Sigmoid colon (tissue), 7 donors: ENCODE data around the gene BTG2. TPM values are rescaled to one million over a fixed set of nuclear protein-coding genes. Genes with fewer than 3 reads are reported as not detected.

Experiments used
- DNase-seq: peaks from one replicate; pipeline ENCODE4 v3.0.0-alpha.2; 2019
- H3K27ac ChIP-seq, 4 donors: fragments of 200-600 bp; sonication (generic); one replicate each; pipeline ENCODE4 v1.5.1; 2016 to 2019; ENCODE audit warnings: mild to moderate bottlenecking in 1 of 4
- H3K27me3 ChIP-seq, 3 donors: fragments of 200-600 bp; sonication (generic); one replicate each; pipeline ENCODE4 v1.5.1; 2019; ENCODE audit warnings: mild to moderate bottlenecking in 1 of 3
- H3K36me3 ChIP-seq, 4 donors: fragments of 200-600 bp; sonication (generic); one replicate each; pipeline ENCODE4 v1.5.1; 2016 to 2019
- H3K4me1 ChIP-seq, 4 donors: fragments of 200-600 bp; sonication (generic); one replicate each; pipeline ENCODE4 v1.5.1; 2017 to 2019
- H3K4me3 ChIP-seq, 4 donors: fragments of 200-600 bp; sonication (generic); one replicate each; pipeline ENCODE4 v1.5.1; 2017 to 2019; ENCODE audit warnings: mild to moderate bottlenecking in 2 of 4, moderate library complexity in 1 of 4
- H3K9me3 ChIP-seq, 4 donors: fragments of 200-600 bp in 3 of 4; sonication (generic) in 3 of 4; one replicate each; pipeline versions ENCODE4 v1.5.1 to v1.6.1; 2013 to 2019
- CTCF ChIP-seq, 4 experiments: fragments of 450-650 bp in 3 of 4; fragments of 200-600 bp in 1 of 4; IDR thresholded peaks; one replicate each; pipeline ENCODE4 v1.5.1; 2016 to 2019; ENCODE audit warnings: antibody characterized with exemption in 4 of 4, mild to moderate bottlenecking in 3 of 4, moderate library complexity in 2 of 4
- EP300 ChIP-seq, 4 donors: sonication (generic); formaldehyde crosslinking; IDR thresholded peaks; one replicate each; pipeline ENCODE4 v1.6.1; 2017; ENCODE audit warnings: antibody characterized with exemption in 4 of 4
- POLR2A ChIP-seq, 2 donors: fragments of 450-650 bp; IDR thresholded peaks; one replicate each; pipeline ENCODE4 v1.6.1; 2016; ENCODE audit warnings: antibody characterized with exemption in 2 of 2, mild to moderate bottlenecking in 2 of 2, moderate library complexity in 2 of 2
- POLR2AphosphoS5 ChIP-seq, 4 donors: sonication (generic); formaldehyde crosslinking; IDR thresholded peaks; one replicate each; pipeline ENCODE4 v1.6.1; 2017; ENCODE audit warnings: antibody characterized with exemption in 4 of 4
- WGBS, 2 donors: extraction: QIAGEN DNeasy Blood & Tissue Kit; methylation state at CpG; one replicate each; pipeline ENCODE4 v1.1.7; 2013; 5-methylcytosine and 5-hydroxymethylcytosine counted together
- intact Hi-C: fragments of 100-400 bp; cut with DNase I; formaldehyde crosslinking; loops from one replicate; pipeline ENCODE4 v1.15.1; 2023
- polyA plus RNA-seq, 3 donors: library from polyadenylated mRNA; stranded (reverse); fragments of 200-250 nt; gene quantifications; one replicate each; pipeline ENCODE4 v1.2.3, GENCODE V29; 2013
- total RNA-seq, 4 donors: library from RNA; depleted of rRNA; stranded (reverse); fragments of >200 nt; gene quantifications; one replicate each; pipeline ENCODE4 v1.1.0, GENCODE V29; 2016
- donor health status: healthy with polysubstance abuse.
- donor health status: Bipolar disorder and iron deficiency.
- donor health status: healthy.

The BTG2 gene
- total and polyA plus RNA-seq, 7 donors, result 37.2 to 397 (median 81.0) TPM

GRCh38 chr1:203270448-203270847 is 34.9 kb upstream of the BTG2 start:
- TF ChIP-seq POLR2AphosphoS5 (IDR thresholded peaks at IDR 0.05), result no peak
- no peak for TF ChIP-seq CTCF (IDR thresholded peaks at IDR 0.05)
- TF ChIP-seq POLR2A (IDR thresholded peaks at IDR 0.05), result no peak
- TF ChIP-seq EP300 (IDR thresholded peaks at IDR 0.05), result no peak
- WGBS, 2 donors, result 75 to 92% methylated on average over 4 of the region's 4 CpGs
- Histone ChIP-seq H3K9me3 (no peaks in the 10 kb centered on the region), H3K36me3 (no peaks in the 10 kb centered on the region), H3K27me3 (no peaks in the 10 kb centered on the region), H3K4me1 (peaks cover 0 to 50% (median 36%) of the 10 kb centered on the region in 4 donors), H3K27ac (peak overlapping the region in 1 of 4 donors; percentile 29), H3K4me3 (no peak overlapping the region)
- DNase-seq, result no peak
- intact Hi-C loops, result loop anchor here (2.0 to 10.0 kb wide), 2 partner anchors 216 to 434 kb away; no protein-coding TSS in a partner anchor

- H3K27me3 ChIP-seq, result no peaks in the 10 kb centered on the region
- H3K4me3 ChIP-seq, result no peak overlapping the region
- H3K4me1 ChIP-seq, result peaks cover 0 to 57% (median 43%) of the 10 kb centered on the region in 4 donors
- 29 to 39% methylated on average over 8 of the region's 8 CpGs for WGBS, 2 donors
- no peaks in the 10 kb centered on the region for H3K36me3 ChIP-seq
- intact Hi-C loops, result loop anchor here (2.0 to 10.0 kb wide), 2 partner anchors 216 to 434 kb away; no protein-coding TSS in a partner anchor
- peak overlapping the region in 1 of 4 donors; percentile 29 for H3K27ac ChIP-seq
- peak; percentile 93 for DNase-seq
- H3K9me3 ChIP-seq, result no peaks in the 10 kb centered on the region
- TF ChIP-seq CTCF (IDR thresholded peaks at IDR 0.05) (no peak), POLR2AphosphoS5 (IDR thresholded peaks at IDR 0.05) (peak in 1 of 4 donors; percentile 44), POLR2A (IDR thresholded peaks at IDR 0.05) (no peak), EP300 (IDR thresholded peaks at IDR 0.05) (no peak)
Measured at GRCh38 chr1:203271018-203271743, 34.1 kb upstream of the BTG2 start.

- peaks cover 0 to 66% (median 53%) of the 10 kb centered on the region in 4 donors for H3K4me1 ChIP-seq
- H3K9me3 ChIP-seq, result no peaks in the 10 kb centered on the region
- no peak overlapping the region for H3K4me3 ChIP-seq
- no peak for DNase-seq
- H3K27ac ChIP-seq, result peak overlapping the region in 1 of 4 donors; percentile 98
- WGBS, 2 donors, result 30 to 68% methylated on average over 6 of the region's 6 CpGs
- no peaks in the 10 kb centered on the region for H3K36me3 ChIP-seq
- no peak for TF ChIP-seq POLR2A (IDR thresholded peaks at IDR 0.05)
- no peak for TF ChIP-seq POLR2AphosphoS5 (IDR thresholded peaks at IDR 0.05)
- TF ChIP-seq EP300 (IDR thresholded peaks at IDR 0.05), result no peak
- TF ChIP-seq CTCF (IDR thresholded peaks at IDR 0.05), result no peak
- intact Hi-C loops, result loop anchor here (2.0 to 10.0 kb wide), 3 partner anchors 169 to 433 kb away; no protein-coding TSS in a partner anchor
- no peaks in the 10 kb centered on the region for H3K27me3 ChIP-seq
Measured at GRCh38 chr1:203271962-203272632, 33.2 kb upstream of the BTG2 start.

- no peaks in the 10 kb centered on the region for H3K9me3 ChIP-seq
- 20 to 30% methylated on average over 17 of the region's 17 CpGs for WGBS, 2 donors
- H3K4me1 ChIP-seq, result peaks cover 0 to 70% (median 56%) of the 10 kb centered on the region in 4 donors
- peak overlapping the region in 1 of 4 donors; percentile 31 for H3K4me3 ChIP-seq
- no peak for TF ChIP-seq EP300 (IDR thresholded peaks at IDR 0.05)
- no peak for TF ChIP-seq CTCF (IDR thresholded peaks at IDR 0.05)
- TF ChIP-seq POLR2A (IDR thresholded peaks at IDR 0.05), result no peak
- TF ChIP-seq POLR2AphosphoS5 (IDR thresholded peaks at IDR 0.05), result no peak
- no peak for DNase-seq
- H3K27ac ChIP-seq, result peak overlapping the region; percentile 86 to 98 (median 92)
- no peaks in the 10 kb centered on the region for H3K36me3 ChIP-seq
- H3K27me3 ChIP-seq, result no peaks in the 10 kb centered on the region
- intact Hi-C loops, result loop anchor here (1.0 to 10.0 kb wide), 4 partner anchors 55 to 432 kb away; no protein-coding TSS in a partner anchor
Measured at GRCh38 chr1:203272633-203273205, 32.6 kb upstream of the BTG2 start.
